Memory B cell (primary cell): ENCODE data around the gene LINC01488.

Experiments
- ATAC-seq: fragments of 150-1000 bp; cut with Tn5 transposase; 2 replicates; pipeline ENCODE4 v1.10.0; 2021; ENCODE audit warnings: low read depth, mild to moderate bottlenecking, moderate library complexity
- DNase-seq, 2 donors: peaks; one replicate each; pipeline ENCODE4 v3.0.0; 2022; ENCODE audit warnings: low spot score in 2 of 2
- H3K27ac Mint-ChIP-seq: one replicate; pipeline ENCODE4 v1.8.0; 2022; ENCODE audit warnings: mild to moderate bottlenecking, moderate library complexity, mixed read lengths
- H3K27me3 Mint-ChIP-seq: one replicate; pipeline ENCODE4 v1.8.0; 2022; ENCODE audit warnings: mixed read lengths
- H3K36me3 Mint-ChIP-seq: one replicate; pipeline ENCODE4 v1.8.0; 2022; ENCODE audit warnings: mild to moderate bottlenecking, mixed read lengths
- H3K4me1 Mint-ChIP-seq: one replicate; pipeline ENCODE4 v1.8.0; 2022; ENCODE audit warnings: mixed read lengths
- H3K4me3 Mint-ChIP-seq: one replicate; pipeline ENCODE4 v1.8.0; 2022; ENCODE audit warnings: mild to moderate bottlenecking, moderate library complexity, mixed read lengths
- H3K9me3 Mint-ChIP-seq: one replicate; pipeline ENCODE4 v1.8.0; 2022; ENCODE audit warnings: mixed read lengths

LINC01488 gene

DNA sequence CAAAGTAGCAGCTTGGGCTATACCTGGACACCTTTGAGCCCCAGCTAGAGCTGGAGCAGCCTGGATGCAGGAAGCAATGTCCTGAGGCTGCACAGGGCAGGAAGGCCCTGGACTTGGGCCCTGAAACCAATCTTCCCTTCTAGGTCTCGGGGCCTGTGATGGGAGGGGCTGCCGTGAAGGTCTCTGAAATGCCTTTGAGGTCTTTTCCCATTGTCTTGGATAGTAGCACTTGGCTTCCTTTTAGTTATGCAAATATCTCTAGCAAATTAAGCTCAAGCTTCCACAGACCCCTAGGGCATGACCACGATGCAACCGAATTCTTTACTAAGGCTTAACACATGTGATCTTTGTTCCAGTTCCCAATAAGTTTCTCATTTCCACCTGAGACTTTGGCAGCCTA is 40.0 kb downstream of the LINC01488 start:
- Mint-ChIP-seq H3K9me3 (peaks cover 12% of the 10 kb centered on the region), H3K36me3 (peaks cover 13% of the 10 kb centered on the region), H3K27ac (no peak overlapping the region), H3K4me1 (no peaks in the 10 kb centered on the region), H3K27me3 (peaks cover 2% of the 10 kb centered on the region), H3K4me3 (no peak overlapping the region)
- DNase-seq, result no peak
- no peak for ATAC-seq

DNA sequence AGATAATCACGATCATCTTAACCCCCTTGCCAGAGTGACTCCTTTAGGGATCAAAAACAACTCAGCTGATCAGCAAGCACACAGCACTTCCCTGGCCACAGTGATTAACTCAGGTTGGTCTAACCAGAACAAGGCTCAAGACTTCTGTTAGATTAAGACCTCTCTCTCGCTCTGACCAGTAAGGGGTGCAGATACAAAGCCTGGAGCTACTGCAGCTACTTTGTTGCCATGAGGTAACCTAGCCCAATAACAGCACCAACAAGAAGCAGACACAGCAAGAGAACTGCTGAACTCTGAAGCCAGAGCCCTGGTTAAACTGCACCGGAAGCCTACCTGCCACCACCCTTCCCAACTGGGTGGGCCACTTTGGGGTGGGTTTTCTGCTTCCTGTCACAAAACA is 42.0 kb downstream of the LINC01488 start:
- DNase-seq, result no peak
- ATAC-seq, result no peak

DNA sequence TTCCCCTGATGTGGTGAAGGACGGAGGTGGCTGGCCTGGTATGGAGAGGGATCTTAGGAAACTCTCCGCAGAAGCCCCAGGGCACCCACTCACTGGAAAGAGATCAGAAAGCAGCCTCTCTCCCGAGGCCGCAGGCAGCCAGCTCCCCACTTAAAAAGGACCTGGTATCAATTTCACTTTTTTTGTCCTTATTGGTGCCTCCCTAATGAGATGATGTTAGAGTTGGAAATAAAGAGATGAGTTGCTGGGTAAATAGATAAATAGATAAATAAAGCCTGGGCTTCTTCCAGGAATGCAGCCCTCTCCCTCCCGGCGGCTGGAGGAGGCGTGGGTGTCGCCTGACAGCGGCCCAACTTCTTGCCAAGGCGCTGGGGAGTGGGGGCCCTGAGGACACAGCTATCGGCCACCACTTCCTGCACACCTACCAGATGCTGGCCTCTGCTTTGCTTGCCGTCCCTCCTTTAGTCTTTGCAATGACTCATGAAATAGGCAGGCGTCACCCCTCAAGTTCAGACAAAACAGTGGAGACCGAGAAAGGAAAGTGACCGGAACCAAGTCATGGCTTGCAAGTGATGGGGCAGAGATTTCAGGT is 42.9 kb downstream of the LINC01488 start:
- H3K9me3 Mint-ChIP-seq, result no peaks in the 10 kb centered on the region
- no peak overlapping the region for H3K27ac Mint-ChIP-seq
- no peak overlapping the region for H3K4me3 Mint-ChIP-seq
- peaks cover 5% of the 10 kb centered on the region for H3K4me1 Mint-ChIP-seq
- H3K27me3 Mint-ChIP-seq, result peaks cover 3% of the 10 kb centered on the region
- DNase-seq, result no peak
- peaks cover 2% of the 10 kb centered on the region for H3K36me3 Mint-ChIP-seq
- ATAC-seq, result no peak

More for the DNA sequence above, 42.0 kb downstream of the LINC01488 start:
- peaks cover 5% of the 10 kb centered on the region for H3K36me3 Mint-ChIP-seq
- peaks cover 2% of the 10 kb centered on the region for H3K4me1 Mint-ChIP-seq
- peaks cover 4% of the 10 kb centered on the region for H3K9me3 Mint-ChIP-seq
- peaks cover 2% of the 10 kb centered on the region for H3K27me3 Mint-ChIP-seq
- H3K27ac Mint-ChIP-seq, result no peak overlapping the region
- H3K4me3 Mint-ChIP-seq, result no peak overlapping the region

DNA sequence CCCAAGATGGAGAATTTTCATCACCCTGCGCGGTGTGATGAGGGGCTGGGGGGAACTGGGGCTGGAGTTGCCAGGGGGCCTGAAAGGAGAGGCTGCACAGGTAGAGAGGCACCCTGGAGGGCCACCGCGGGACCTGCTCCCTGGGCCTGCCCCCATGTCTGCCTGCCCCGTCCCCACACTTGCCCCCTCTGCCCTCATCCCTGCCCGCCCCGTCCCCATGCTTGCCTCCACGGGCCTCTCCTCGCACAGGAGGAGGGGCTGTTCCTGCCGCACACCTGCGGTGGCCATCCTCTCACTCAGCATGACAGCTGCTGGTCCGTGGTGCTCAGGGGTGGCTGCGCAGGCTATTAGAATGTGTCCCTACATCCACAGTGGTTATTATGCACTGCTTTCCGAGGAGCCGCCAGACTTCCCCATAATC is 43.5 kb downstream of the LINC01488 start:
- no peak overlapping the region for H3K4me3 Mint-ChIP-seq
- peaks cover 11% of the 10 kb centered on the region for H3K4me1 Mint-ChIP-seq
- H3K27ac Mint-ChIP-seq, result no peak overlapping the region
- peaks cover 4% of the 10 kb centered on the region for H3K27me3 Mint-ChIP-seq
- no peaks in the 10 kb centered on the region for H3K9me3 Mint-ChIP-seq
- ATAC-seq (no peak), DNase-seq (no peak)
- no peaks in the 10 kb centered on the region for H3K36me3 Mint-ChIP-seq

DNA sequence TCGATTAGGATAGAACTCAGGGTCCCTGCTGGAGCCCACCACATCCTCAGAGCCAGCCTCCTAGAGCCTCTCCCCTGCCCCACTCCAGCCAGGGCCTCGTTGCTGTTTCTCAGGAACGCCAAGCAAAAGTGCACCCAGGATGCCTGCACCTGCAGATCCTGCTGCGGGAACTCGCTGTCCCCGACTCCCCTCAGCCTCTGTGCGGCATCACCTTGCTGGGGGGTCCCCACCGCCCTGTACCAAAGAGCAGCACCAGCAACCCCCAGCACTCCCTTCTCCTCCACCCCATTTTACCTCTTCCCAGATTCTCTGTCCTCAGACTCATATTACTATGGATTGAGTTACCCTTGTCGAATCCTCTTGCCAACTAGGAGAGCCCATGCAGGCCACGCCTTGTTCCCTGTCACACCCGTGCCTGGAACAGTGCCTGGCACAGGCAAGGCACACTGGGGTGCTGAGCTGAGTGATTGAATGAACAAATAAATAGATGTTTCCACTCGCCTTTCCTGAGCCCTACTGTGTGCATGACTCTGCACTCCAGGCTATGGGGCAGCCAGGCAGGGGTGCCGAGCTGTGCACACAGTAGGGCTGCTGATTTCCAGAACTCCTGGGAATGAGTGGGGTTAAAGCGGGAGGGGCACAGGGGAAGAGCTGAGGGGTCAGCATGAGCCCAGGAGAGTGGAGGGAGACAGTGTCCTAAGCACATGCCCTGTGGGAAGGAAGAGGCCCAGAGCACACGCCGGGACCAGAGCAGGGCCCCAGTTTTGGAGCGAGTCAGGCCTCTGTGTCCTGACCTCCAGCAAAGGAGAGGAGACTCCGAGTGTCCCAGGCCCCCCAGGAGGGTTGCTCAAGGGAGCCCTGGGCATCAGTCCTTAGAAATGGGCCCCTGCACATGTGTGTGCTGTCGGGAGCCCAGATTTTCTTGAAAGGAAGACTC is 44.3 kb downstream of the LINC01488 start:
- H3K9me3 Mint-ChIP-seq, result no peaks in the 10 kb centered on the region
- no peaks in the 10 kb centered on the region for H3K36me3 Mint-ChIP-seq
- H3K4me1 Mint-ChIP-seq, result peaks cover 19% of the 10 kb centered on the region
- H3K4me3 Mint-ChIP-seq, result no peak overlapping the region
- ATAC-seq (no peak), DNase-seq (no peak)
- H3K27ac Mint-ChIP-seq, result no peak overlapping the region
- H3K27me3 Mint-ChIP-seq, result peaks cover 4% of the 10 kb centered on the region

DNA sequence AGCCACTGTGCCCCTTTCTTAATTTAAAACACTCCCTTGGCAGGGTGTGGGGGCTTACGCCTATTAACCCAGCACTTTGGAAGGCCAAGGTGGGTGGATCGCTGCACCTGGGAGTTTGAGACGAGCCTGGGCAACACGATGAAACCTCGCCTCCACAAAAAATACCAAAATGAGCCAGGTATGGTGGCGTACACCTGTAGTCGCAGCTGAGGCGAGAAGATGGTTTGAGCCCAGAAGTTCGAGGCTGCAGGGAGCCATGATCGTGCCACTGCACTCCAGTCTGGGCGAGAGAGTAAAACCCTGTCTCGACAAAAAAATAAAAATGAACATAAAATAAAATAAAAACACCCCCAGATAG is 45.0 kb downstream of the LINC01488 start:
- no peak for DNase-seq
- H3K36me3 Mint-ChIP-seq, result no peaks in the 10 kb centered on the region
- no peak overlapping the region for H3K4me3 Mint-ChIP-seq
- ATAC-seq, result no peak
- H3K27me3 Mint-ChIP-seq, result peaks cover 4% of the 10 kb centered on the region
- H3K27ac Mint-ChIP-seq, result no peak overlapping the region
- H3K4me1 Mint-ChIP-seq, result peaks cover 24% of the 10 kb centered on the region
- no peaks in the 10 kb centered on the region for H3K9me3 Mint-ChIP-seq

DNA sequence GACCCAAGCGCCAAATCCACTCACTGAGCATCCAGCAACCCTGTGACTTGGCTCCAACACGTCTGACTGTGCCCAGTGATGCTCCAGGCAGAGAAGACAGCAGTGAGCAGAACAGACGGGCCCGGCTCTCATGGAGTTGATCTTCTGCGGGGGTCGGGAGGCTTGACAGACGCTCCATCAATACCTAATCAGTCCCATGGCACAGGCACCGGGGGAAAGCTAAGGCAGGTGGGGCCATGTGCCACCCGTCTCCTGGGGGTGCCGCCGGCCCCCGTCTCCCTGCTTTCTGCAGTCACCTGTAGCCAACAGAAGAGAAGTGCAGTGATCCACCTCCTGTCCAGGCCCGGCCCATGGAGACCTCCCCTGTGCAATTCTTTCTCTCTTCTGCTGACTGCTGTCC is 47.5 kb downstream of the LINC01488 start:
- DNase-seq, result no peak
- H3K27me3 Mint-ChIP-seq, result peaks cover 4% of the 10 kb centered on the region
- H3K36me3 Mint-ChIP-seq, result no peaks in the 10 kb centered on the region
- peak overlapping the region; percentile 57 for H3K4me3 Mint-ChIP-seq
- no peaks in the 10 kb centered on the region for H3K9me3 Mint-ChIP-seq
- no peak for ATAC-seq
- peaks cover 28% of the 10 kb centered on the region for H3K4me1 Mint-ChIP-seq
- H3K27ac Mint-ChIP-seq, result no peak overlapping the region

DNA sequence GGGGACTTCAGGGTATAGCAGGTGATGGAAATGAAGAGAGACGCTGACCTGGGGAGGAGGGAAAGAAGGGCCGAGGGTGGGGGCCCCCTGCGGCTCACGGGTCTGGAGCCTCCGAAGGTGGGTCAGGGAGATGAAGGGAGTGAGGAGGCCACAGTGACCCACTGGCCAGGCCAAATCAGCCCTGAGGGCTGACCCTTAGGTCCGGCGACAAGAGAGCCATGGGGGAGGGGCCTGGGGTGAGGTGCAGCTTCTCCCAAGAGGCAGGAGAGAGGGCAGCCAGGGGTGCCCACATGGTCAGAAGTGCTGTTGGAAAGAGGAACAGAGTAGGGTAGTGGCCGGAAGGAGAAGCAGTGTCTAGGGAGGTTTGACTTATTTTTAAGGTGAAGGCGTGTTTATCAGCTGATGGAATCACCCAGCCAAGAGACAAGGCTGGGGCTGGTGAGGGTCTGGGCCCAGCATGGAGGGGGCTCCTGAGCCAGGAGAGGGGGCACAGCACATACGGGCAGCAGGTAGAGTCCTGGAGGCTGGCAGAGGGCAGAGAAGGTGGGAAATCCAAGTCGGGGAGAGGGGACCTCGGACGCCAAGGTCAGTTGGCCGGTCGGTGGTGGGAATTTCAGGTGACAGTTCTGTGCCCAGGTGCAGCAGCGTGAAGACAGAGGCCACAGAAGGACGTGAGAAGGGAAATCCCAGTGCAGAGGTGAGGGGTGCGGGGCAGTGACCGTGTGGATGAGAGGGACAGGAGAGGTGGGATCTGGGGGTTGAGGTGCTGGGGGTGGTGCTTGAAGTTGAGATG is 49.0 kb downstream of the LINC01488 start:
- Mint-ChIP-seq H3K27ac (peak overlapping the region; percentile 56), H3K4me1 (peaks cover 28% of the 10 kb centered on the region)

DNA sequence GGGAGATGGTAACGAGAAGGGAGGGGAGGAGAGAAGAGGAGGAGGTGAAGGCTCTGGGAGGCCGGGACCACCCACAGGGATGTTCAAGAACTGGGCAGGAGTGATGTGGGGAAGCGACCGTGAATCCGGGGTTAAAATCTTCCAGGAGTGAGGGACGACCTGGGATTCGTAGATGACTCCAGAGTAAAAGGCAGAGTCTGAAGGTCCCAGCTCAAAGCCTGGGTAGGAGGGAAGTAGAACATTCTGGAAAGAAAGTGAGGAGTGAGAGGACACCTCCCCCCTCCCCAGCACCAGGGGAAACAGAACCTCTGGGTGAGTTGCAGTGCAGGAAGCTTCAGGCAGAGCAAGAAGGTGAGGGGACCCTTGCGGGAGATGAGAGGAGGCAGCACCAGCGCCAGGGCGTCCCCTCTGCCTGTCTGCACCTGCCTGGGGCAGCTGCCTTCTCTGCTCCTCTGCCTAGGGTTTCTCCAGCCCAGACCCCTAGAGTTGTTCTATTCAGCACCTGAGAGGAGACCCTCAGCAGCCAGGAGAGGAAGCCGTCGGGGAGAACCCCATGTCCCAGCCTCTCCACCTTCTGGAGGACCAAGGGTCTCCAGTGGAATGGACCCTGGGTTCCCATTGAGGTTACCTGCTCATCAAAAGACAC is 49.7 kb downstream of the LINC01488 start:
- H3K36me3 Mint-ChIP-seq, result no peaks in the 10 kb centered on the region
- ATAC-seq (no peak), DNase-seq (no peak)
- no peaks in the 10 kb centered on the region for H3K9me3 Mint-ChIP-seq
- peak overlapping the region; percentile 56 for H3K27ac Mint-ChIP-seq
- H3K27me3 Mint-ChIP-seq, result peaks cover 2% of the 10 kb centered on the region
- peaks cover 28% of the 10 kb centered on the region for H3K4me1 Mint-ChIP-seq
- peak overlapping the region; percentile 89 for H3K4me3 Mint-ChIP-seq

More for the DNA sequence above, 49.0 kb downstream of the LINC01488 start:
- ATAC-seq (peak; percentile 97), DNase-seq (peak in 1 of 2 donors; percentile 16)
- Mint-ChIP-seq H3K4me3 (peak overlapping the region; percentile 89), H3K27me3 (peaks cover 4% of the 10 kb centered on the region), H3K36me3 (no peaks in the 10 kb centered on the region), H3K9me3 (no peaks in the 10 kb centered on the region)

DNA sequence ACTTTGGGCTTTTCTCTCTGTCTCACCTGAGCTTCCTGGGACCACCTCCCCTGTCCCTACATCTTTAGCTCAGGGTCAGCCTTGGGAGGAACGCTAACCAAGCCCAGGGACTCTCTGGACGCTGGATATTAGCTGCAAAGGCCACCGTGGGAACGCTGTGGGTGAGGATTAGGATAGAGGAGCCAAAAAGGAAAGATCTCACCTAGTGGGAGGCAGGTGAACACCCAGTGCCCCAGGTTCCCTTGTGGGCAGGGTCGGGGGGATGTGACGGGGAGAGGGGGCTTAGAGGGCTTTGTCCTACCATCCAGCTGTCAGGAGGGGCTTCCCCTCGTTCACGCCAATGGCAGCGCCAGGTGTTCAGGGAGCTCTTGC is 50.2 kb downstream of the LINC01488 start:
- peaks cover 28% of the 10 kb centered on the region for H3K4me1 Mint-ChIP-seq
- no peak overlapping the region for H3K27ac Mint-ChIP-seq
- DNase-seq, result no peak
- no peak overlapping the region for H3K4me3 Mint-ChIP-seq
- no peak for ATAC-seq
- H3K9me3 Mint-ChIP-seq, result no peaks in the 10 kb centered on the region
- H3K36me3 Mint-ChIP-seq, result no peaks in the 10 kb centered on the region
- peaks cover 2% of the 10 kb centered on the region for H3K27me3 Mint-ChIP-seq

DNA sequence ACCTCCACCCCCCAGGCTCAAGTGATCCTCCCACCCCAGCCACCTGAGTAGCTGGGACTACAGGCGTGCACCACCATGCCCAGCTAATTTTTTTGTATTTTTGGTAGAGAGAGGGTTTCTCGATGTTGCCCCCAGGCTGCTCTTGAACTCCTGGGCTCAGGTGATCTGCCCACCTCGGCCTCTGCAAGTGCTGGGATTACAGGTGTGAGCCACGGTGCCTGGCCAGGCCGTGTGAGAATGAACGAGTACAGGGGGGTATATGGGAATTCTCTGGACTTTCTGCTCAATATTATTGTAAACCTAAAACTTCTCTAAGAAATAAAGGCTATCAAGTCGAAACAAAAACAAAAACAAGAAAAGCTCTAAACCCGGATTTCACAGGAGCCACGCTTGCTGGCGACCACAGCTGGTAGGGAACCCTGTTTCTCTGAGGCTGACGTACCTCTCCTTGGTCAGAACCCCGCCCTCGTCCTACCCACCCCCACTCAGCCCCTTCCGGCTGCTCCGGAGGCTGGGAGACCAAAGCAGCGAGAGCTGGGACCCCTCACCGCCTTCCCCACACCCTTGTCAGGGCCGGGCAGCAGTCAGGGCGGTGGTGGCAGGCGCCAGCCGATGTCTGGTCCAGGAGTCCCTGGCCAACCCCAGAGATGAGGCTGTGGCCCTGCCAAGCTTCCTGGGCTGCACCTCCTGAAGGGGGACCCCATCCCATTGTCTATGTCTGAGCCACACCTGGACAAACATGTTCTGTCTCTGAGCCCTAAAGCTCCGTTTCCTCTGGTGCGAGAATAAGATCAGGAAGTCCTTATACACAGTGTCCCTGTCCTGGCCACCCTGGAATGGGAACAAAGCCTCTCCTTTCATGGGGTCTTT is 52.1 kb downstream of the LINC01488 start:
- no peak overlapping the region for H3K4me3 Mint-ChIP-seq

DNA sequence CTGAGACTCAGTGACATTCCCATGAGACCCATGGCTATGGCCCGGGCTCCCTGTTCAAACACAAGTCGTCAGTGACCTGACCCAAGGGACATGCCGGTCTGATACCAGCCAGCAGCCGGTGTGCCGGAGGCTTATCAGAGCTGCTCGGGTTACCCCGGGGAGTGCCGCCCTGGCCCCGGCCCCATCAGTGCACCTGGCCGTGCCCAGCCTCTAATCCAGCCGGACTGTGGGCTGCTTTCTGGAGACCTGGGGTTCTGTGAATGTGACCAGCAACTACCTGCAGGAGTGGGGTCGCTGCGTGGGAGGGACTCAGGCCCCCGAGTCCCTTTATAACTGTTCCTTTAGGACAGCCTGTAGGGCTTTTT is 52.7 kb downstream of the LINC01488 start:
- no peaks in the 10 kb centered on the region for H3K36me3 Mint-ChIP-seq

More for the DNA sequence above, 52.1 kb downstream of the LINC01488 start:
- ATAC-seq, result no peak
- DNase-seq, result no peak
- H3K36me3 Mint-ChIP-seq, result no peaks in the 10 kb centered on the region
- no peaks in the 10 kb centered on the region for H3K9me3 Mint-ChIP-seq
- peaks cover 2% of the 10 kb centered on the region for H3K27me3 Mint-ChIP-seq
- H3K4me1 Mint-ChIP-seq, result peaks cover 28% of the 10 kb centered on the region
- H3K27ac Mint-ChIP-seq, result no peak overlapping the region

DNA sequence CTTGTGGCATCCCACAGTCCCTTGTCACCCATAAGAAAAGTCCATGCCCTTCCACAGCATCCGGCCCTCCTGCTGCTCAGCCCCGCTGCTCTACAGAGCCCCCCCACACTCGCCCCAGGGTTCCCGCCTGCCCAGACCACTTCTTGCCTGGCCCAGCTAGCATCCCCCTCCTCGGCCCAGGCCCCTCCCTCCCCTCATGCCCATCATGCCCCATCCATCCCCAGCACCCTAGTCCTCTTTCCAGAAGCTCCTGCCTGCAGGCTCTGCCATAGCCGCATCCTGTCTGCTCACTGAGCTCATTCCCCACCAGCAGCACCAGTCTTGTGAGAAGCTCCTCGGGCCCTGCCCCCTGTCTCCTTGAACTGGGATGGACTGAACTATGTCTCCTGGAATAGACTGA is 54.4 kb downstream of the LINC01488 start:
- no peak for ATAC-seq
- H3K27ac Mint-ChIP-seq, result no peak overlapping the region
- no peaks in the 10 kb centered on the region for H3K27me3 Mint-ChIP-seq
- H3K9me3 Mint-ChIP-seq, result no peaks in the 10 kb centered on the region
- no peak for DNase-seq
- no peaks in the 10 kb centered on the region for H3K36me3 Mint-ChIP-seq
- peaks cover 17% of the 10 kb centered on the region for H3K4me1 Mint-ChIP-seq
- H3K4me3 Mint-ChIP-seq, result no peak overlapping the region

More for the DNA sequence above, 52.7 kb downstream of the LINC01488 start:
- Mint-ChIP-seq H3K27me3 (peaks cover 2% of the 10 kb centered on the region), H3K4me3 (no peak overlapping the region), H3K4me1 (peaks cover 29% of the 10 kb centered on the region), H3K9me3 (no peaks in the 10 kb centered on the region), H3K27ac (no peak overlapping the region)
- DNase-seq, result no peak
- ATAC-seq, result no peak
